Hepatocyte (in vitro differentiated cells): ENCODE results near the gene GRIK2. TPM values are rescaled to one million over a fixed set of nuclear protein-coding genes. Genes with fewer than 3 reads are reported as not detected.

Experiments used
- DNase-seq: peaks from one replicate; pipeline ENCODE4 v3.0.0-alpha.2; 2016; ENCODE audit warnings: low spot score
- H2AFZ ChIP-seq: fragments of 200-600 bp; sonication (generic); 2 replicates; pipeline ENCODE4 v1.6.0; 2016; ENCODE audit warnings: antibody characterized with exemption, mild to moderate bottlenecking
- H3K27ac ChIP-seq: fragments of 200-600 bp; sonication (generic); 2 replicates; pipeline ENCODE4 v1.5.1; 2016; ENCODE audit warnings: mild to moderate bottlenecking
- H3K27me3 ChIP-seq: fragments of 200-600 bp; sonication (generic); 2 replicates; pipeline ENCODE4 v1.6.1; 2016
- H3K36me3 ChIP-seq: fragments of 200-600 bp; sonication (generic); replicated peaks from 2 replicates; pipeline ENCODE4 v1.5.1; 2016; ENCODE audit warnings: low read depth; ENCODE audit not compliant: insufficient read depth
- H3K4me1 ChIP-seq: fragments of 200-600 bp; sonication (generic); 2 replicates; pipeline ENCODE4 v1.5.1; 2016; ENCODE audit warnings: mild to moderate bottlenecking, moderate library complexity; ENCODE audit not compliant: insufficient read depth
- H3K4me2 ChIP-seq: fragments of 200-600 bp; sonication (generic); 2 replicates; pipeline ENCODE4 v1.6.0; 2016
- H3K4me3 ChIP-seq: fragments of 200-600 bp; sonication (generic); 2 replicates; pipeline ENCODE4 v1.5.1; 2016; ENCODE audit warnings: mild to moderate bottlenecking
- H3K79me2 ChIP-seq: fragments of 200-600 bp; sonication (generic); 2 replicates; pipeline ENCODE4 v1.6.0; 2017; ENCODE audit warnings: mild to moderate bottlenecking
- H3K9me2 ChIP-seq: fragments of 200-600 bp; sonication (generic); replicated peaks from 2 replicates; pipeline ENCODE4 v1.6.0; 2017; ENCODE audit warnings: mild to moderate bottlenecking; ENCODE audit not compliant: insufficient read depth
- H3K9me3 ChIP-seq: fragments of 200-600 bp; sonication (generic); 2 replicates; pipeline ENCODE4 v1.5.1; 2016; ENCODE audit warnings: low read depth, mild to moderate bottlenecking
- H4K20me1 ChIP-seq: fragments of 200-600 bp; sonication (generic); 2 replicates; pipeline ENCODE4 v1.6.0; 2016; ENCODE audit warnings: mild to moderate bottlenecking; ENCODE audit not compliant: insufficient read depth, poor library complexity, severe bottlenecking
- EZH2 ChIP-seq: fragments of 200-600 bp; sonication (generic); IDR thresholded peaks from 2 replicates; pipeline ENCODE4 v1.6.1; 2016; ENCODE audit warnings: antibody characterized with exemption, mild to moderate bottlenecking, borderline replicate concordance
- EZH2phosphoT487 ChIP-seq: fragments of 200-600 bp; sonication (generic); IDR thresholded peaks from one replicate; pipeline ENCODE4 v1.6.1; 2018; ENCODE audit warnings: antibody characterized with exemption, mild to moderate bottlenecking, low read depth, moderate library complexity; ENCODE audit not compliant: unreplicated experiment, severe bottlenecking
- WGBS: methylation state at CpG from one replicate; pipeline ENCODE4 v1.1.6; 2016; ENCODE audit warnings: low lambda C conversion rate; ENCODE audit errors: missing lambda C conversion rate; 5-methylcytosine and 5-hydroxymethylcytosine counted together
- polyA plus RNA-seq: library from polyadenylated mRNA; unstranded; fragments of >200 nt; fragmentation: Nextera tagmentation; extraction: Ambion mirVana; gene quantifications from 2 replicates; pipeline ENCODE4 v1.2.1, GENCODE V29; 2016
- total RNA-seq: library from RNA; depleted of rRNA; stranded (reverse); fragments of >200 nt; gene quantifications from 2 replicates; pipeline ENCODE4 v1.2.3, GENCODE V29; 2014
- TF ChIP-seq, protein P1 (sequence below): fragments of 200-600 bp; sonication (generic); IDR thresholded peaks from 2 replicates; pipeline ENCODE4 v1.5.1; 2016; ENCODE audit warnings: antibody characterized with exemption, mild to moderate bottlenecking; ENCODE audit not compliant: poor library complexity

Gene GRIK2
- total and polyA plus RNA-seq, 2 experiments from 2014 or later, result 5.8 to 6.2 TPM

DNA sequence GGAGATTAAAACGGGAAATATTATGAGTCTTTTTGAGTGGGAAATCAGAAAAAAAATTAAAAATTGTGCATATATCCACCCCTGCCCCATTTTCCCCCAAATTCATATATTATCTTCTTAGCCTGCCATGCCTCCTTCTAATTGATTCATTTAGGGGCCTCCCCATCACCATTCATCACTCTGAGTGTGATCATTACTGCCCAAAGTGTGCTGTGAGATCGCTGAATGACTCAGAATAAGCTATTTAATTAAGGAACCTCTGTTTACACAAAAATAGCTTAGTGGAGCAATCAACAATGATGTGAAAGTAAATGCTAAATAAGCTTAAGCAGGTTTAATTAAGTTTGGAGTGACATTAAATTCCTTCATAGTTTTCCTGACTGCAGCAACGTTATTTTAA lies 645.5 kb downstream of the GRIK2 start:
- TF ChIP-seq EZH2, result no peak
- no peak for TF ChIP-seq EZH2phosphoT487
- TF ChIP-seq, protein P1, sequence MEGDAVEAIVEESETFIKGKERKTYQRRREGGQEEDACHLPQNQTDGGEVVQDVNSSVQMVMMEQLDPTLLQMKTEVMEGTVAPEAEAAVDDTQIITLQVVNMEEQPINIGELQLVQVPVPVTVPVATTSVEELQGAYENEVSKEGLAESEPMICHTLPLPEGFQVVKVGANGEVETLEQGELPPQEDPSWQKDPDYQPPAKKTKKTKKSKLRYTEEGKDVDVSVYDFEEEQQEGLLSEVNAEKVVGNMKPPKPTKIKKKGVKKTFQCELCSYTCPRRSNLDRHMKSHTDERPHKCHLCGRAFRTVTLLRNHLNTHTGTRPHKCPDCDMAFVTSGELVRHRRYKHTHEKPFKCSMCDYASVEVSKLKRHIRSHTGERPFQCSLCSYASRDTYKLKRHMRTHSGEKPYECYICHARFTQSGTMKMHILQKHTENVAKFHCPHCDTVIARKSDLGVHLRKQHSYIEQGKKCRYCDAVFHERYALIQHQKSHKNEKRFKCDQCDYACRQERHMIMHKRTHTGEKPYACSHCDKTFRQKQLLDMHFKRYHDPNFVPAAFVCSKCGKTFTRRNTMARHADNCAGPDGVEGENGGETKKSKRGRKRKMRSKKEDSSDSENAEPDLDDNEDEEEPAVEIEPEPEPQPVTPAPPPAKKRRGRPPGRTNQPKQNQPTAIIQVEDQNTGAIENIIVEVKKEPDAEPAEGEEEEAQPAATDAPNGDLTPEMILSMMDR, result no peak
- no peaks in the 10 kb centered on the region for H4K20me1 ChIP-seq
- no peak overlapping the region for H3K4me2 ChIP-seq
- no peak overlapping the region for H2AFZ ChIP-seq
- H3K27me3 ChIP-seq, result no peaks in the 10 kb centered on the region
- no peak overlapping the region for H3K4me3 ChIP-seq
- WGBS, result 78% methylated on average over 3 of the region's 3 CpGs
- no peaks in the 10 kb centered on the region for H3K4me1 ChIP-seq
- no peaks in the 10 kb centered on the region for H3K9me2 ChIP-seq
- H3K36me3 ChIP-seq, result no peaks in the 10 kb centered on the region
- no peaks in the 10 kb centered on the region for H3K9me3 ChIP-seq
- DNase-seq, result no peak
- H3K27ac ChIP-seq, result no peak overlapping the region
- H3K79me2 ChIP-seq, result no peaks in the 10 kb centered on the region

DNA sequence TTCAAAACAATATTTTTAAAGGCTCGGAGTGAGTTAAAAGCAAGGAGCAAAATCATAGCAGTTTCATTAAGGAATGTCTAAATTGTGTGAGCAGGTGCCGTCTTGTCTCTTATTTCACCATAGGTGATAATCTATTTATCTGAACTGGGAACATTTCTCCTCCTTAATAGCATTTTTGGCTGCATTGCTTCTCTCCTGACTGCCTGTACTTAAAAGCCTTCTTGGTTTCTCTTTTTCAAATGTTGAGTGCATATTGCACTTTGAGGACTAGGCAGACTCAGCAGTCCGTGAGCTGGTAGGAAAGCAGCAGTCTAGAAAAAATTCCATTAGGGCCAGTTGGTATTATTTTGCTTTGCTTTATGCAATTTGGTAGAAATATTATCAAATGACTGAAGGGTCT lies 645.9 kb downstream of the GRIK2 start:
- Histone ChIP-seq H3K4me1 (no peaks in the 10 kb centered on the region), H3K4me2 (no peak overlapping the region), H3K27ac (no peak overlapping the region), H3K79me2 (no peaks in the 10 kb centered on the region), H3K36me3 (no peaks in the 10 kb centered on the region), H2AFZ (no peak overlapping the region), H3K27me3 (no peaks in the 10 kb centered on the region), H3K4me3 (no peak overlapping the region), H4K20me1 (no peaks in the 10 kb centered on the region), H3K9me3 (no peaks in the 10 kb centered on the region), H3K9me2 (no peaks in the 10 kb centered on the region)
- 73% methylated on average over 3 of the region's 3 CpGs for WGBS
- TF ChIP-seq EZH2phosphoT487 (no peak), EZH2 (no peak)
- TF ChIP-seq, protein P1, result no peak
- DNase-seq, result no peak

DNA sequence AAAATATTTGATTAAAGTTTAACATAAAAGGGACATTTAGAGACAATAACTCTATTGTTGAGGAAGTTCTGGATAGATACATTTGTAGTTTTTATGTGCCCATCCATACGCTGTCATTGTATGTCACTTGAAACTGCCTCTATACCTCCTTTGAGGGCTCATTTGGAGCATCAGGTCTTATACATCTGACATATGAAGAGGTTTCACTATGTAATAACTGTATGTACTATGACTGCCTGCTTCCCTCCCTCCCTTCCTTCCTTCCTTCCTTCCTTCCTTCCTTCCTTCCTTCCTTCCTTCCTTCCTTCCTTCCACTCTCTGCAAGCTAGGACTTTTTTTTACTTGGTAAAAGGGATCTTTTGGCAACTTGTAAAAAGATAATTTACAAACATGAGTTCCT lies 657.5 kb downstream of the GRIK2 start:
- H3K36me3 ChIP-seq, result no peaks in the 10 kb centered on the region
- no peak overlapping the region for H3K27ac ChIP-seq
- WGBS, result 92% methylated on average over 1 of the region's 1 CpG
- no peaks in the 10 kb centered on the region for H4K20me1 ChIP-seq
- no peaks in the 10 kb centered on the region for H3K9me3 ChIP-seq
- no peak for TF ChIP-seq EZH2phosphoT487
- TF ChIP-seq EZH2, result no peak
- TF ChIP-seq, protein P1, result no peak
- no peaks in the 10 kb centered on the region for H3K79me2 ChIP-seq
- no peaks in the 10 kb centered on the region for H3K9me2 ChIP-seq
- no peaks in the 10 kb centered on the region for H3K27me3 ChIP-seq
- no peak overlapping the region for H2AFZ ChIP-seq
- H3K4me2 ChIP-seq, result no peak overlapping the region
- no peaks in the 10 kb centered on the region for H3K4me1 ChIP-seq
- H3K4me3 ChIP-seq, result no peak overlapping the region
- DNase-seq, result no peak

DNA sequence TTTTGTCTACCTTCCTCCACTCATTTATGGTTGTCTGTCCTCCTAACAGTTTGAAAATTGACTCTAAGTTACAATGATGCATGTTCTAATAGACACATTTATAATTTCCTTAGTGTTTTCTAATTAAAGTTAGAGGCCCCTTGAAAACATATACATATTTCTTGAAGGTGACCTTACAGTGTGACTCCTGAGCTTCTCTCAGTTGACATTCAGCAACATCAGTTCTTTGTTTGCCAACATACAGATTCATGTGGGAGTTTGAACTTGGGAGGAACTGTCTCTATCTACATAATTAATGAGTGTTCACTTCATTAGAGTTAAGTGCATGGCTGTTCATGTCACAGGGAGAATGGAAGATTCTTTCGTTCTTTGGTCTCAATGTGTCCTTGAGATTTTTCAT lies 658.2 kb downstream of the GRIK2 start:
- Histone ChIP-seq H3K4me3 (no peak overlapping the region), H3K79me2 (no peaks in the 10 kb centered on the region), H3K9me2 (no peaks in the 10 kb centered on the region), H3K4me1 (no peaks in the 10 kb centered on the region), H2AFZ (no peak overlapping the region), H3K27ac (no peak overlapping the region), H3K27me3 (no peaks in the 10 kb centered on the region), H3K4me2 (no peak overlapping the region), H4K20me1 (no peaks in the 10 kb centered on the region), H3K36me3 (no peaks in the 10 kb centered on the region), H3K9me3 (no peaks in the 10 kb centered on the region)
- TF ChIP-seq EZH2phosphoT487 (no peak), EZH2 (no peak)
- TF ChIP-seq, protein P1, result no peak
- 97% methylated on average over 1 of the region's 1 CpG for WGBS
- no peak for DNase-seq
